ENCODE data around the gene SKI. TPM values are rescaled to one million over a fixed set of nuclear protein-coding genes. Genes with fewer than 3 reads are reported as not detected.

The SKI gene
- total RNA-seq, 6 donors from 2014 or later = 57.3 to 108 (median 96.9) TPM

DNA sequence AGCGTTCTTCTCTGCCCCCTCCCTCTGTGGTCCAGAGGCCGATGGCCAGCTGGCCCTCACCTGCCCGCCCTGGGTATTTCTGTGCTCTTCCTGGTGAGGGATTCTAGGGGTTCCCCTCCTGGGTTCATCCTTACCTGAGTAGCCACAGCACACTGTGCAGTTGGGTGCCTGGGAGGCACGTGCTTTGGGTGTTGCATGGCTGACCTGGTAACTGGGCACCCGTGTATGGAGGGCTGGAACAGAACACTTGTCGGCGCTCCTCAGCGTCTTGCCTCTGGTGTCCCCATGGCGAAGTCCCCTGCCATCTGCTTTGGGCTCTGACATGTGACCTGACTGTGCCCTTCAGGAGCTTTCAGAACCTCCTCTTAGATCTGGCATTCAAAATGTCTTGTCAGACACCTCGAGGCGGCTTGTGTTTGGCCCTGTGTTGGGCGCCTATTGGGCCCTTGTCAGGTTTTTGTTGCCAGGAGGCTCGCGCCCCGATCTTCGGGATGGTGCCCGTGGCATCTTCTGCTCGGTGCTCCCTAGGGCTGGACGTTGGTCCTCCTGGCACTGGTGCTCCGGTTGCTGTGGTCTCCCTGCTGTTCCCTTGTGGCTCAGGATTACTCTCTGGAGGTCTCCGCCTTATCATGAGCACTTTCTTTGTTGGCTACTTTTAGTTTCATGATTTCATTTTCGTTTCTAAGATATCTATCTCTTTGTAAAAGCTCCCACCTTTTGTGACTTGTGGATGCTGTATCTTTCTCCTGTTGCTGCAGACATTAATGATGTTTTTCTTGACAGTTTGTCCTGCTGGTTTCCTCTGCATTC lies 28.5 kb downstream of the SKI start:
- ATAC-seq (ENCODE audit: low FRiP score in 2 of 2) = no peak
- TF ChIP-seq POLR2AphosphoS5 (IDR thresholded peaks at IDR 0.05) (no peak), POLR2A (IDR thresholded peaks at IDR 0.05) (no peak), EP300 (IDR thresholded peaks at IDR 0.05) (no peak)
- TF ChIP-seq, protein P1, sequence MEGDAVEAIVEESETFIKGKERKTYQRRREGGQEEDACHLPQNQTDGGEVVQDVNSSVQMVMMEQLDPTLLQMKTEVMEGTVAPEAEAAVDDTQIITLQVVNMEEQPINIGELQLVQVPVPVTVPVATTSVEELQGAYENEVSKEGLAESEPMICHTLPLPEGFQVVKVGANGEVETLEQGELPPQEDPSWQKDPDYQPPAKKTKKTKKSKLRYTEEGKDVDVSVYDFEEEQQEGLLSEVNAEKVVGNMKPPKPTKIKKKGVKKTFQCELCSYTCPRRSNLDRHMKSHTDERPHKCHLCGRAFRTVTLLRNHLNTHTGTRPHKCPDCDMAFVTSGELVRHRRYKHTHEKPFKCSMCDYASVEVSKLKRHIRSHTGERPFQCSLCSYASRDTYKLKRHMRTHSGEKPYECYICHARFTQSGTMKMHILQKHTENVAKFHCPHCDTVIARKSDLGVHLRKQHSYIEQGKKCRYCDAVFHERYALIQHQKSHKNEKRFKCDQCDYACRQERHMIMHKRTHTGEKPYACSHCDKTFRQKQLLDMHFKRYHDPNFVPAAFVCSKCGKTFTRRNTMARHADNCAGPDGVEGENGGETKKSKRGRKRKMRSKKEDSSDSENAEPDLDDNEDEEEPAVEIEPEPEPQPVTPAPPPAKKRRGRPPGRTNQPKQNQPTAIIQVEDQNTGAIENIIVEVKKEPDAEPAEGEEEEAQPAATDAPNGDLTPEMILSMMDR (IDR thresholded peaks at IDR 0.05) = no peak
- H3K27me3 ChIP-seq = no peaks in the 10 kb centered on the region
- 89 to 92% methylated on average over 21 to 22 of the region's 22 CpGs for WGBS, 2 donors
- peaks cover 39 to 86% (median 65%) of the 10 kb centered on the region in 4 donors for H3K4me1 ChIP-seq
- H3K27ac ChIP-seq = peak overlapping the region; percentile 89 to 93 (median 91)
- peak in 1 of 2 donors; percentile 22 for DNase-seq
- peaks cover 0 to 10% (median 3%) of the 10 kb centered on the region in 4 donors for H3K36me3 ChIP-seq
- H3K4me3 ChIP-seq = no peak overlapping the region
- peaks cover 0 to 15% (median 6%) of the 10 kb centered on the region in 4 donors for H3K9me3 ChIP-seq

DNA sequence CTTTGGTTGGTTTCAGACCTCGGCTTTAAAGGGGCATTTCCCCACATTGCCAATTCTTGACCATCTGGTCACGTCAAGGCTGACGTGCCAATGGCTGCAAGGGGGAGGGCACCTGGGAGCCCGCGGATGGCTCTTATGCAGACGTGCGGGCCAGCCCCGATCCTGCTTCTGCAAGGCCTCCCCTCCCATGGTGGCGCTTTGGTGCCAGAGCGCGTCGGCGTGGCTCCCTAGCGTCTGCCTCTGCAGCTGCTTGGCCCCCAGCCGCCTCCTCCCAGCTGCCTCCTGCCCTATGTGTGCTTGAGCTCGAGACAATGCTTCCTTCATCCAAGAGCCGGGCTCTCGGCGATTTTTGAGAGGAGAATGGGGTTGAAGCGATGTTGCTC lies 29.1 kb downstream of the SKI start:
- ATAC-seq (ENCODE audit: low FRiP score in 2 of 2) = peak in 1 of 2 donors; percentile 5
- 87 to 90% methylated on average over 20 of the region's 20 CpGs for WGBS, 2 donors
- Histone ChIP-seq H3K27ac (peak overlapping the region in 3 of 4 donors; percentile 44 to 92 (median 58)), H3K9me3 (peaks cover 0 to 15% (median 6%) of the 10 kb centered on the region in 4 donors), H3K4me1 (peaks cover 34 to 82% (median 60%) of the 10 kb centered on the region in 4 donors), H3K36me3 (peaks cover 0 to 10% (median 3%) of the 10 kb centered on the region in 4 donors), H3K27me3 (no peaks in the 10 kb centered on the region), H3K4me3 (no peak overlapping the region)
- TF ChIP-seq EP300 (IDR thresholded peaks at IDR 0.05) = no peak
- no peak for TF ChIP-seq POLR2AphosphoS5 (IDR thresholded peaks at IDR 0.05)
- TF ChIP-seq POLR2A (IDR thresholded peaks at IDR 0.05) = no peak
- TF ChIP-seq, protein P1 (IDR thresholded peaks at IDR 0.05) = no peak
- peak; percentile 20 to 76 for DNase-seq

DNA sequence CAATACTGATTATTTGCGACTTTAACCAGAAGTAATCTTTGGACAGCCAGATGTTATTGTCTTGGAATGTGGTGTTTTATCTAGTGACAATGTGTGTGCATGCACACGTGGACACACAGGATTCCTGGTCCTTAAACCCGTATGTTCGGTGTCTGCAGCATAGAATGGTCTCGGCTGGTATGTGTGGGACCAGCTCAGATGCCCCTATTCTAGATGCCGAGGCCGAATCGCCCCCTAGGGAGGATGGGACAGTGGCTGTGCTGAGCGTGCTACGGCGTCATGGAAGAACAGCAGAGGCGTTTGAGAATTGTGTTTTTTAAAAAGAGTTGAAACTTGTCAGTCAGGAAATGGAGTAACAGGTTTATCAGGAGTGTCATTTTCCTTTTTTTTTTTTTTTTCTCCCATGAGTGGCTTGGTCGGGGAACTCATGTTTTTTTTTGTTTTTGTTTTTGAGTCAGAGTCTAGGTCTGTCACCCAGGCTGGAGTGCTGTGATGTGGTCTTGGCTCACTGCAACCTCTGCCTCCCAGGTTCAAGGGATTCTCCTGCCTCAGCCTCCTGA lies 30.1 kb downstream of the SKI start:
- Histone ChIP-seq H3K27me3 (no peaks in the 10 kb centered on the region), H3K36me3 (peaks cover 0 to 8% (median 3%) of the 10 kb centered on the region in 4 donors), H3K9me3 (peaks cover 0 to 15% (median 6%) of the 10 kb centered on the region in 4 donors), H3K4me1 (peaks cover 28 to 77% (median 56%) of the 10 kb centered on the region in 4 donors), H3K27ac (peak overlapping the region; percentile 44 to 60 (median 53)), H3K4me3 (no peak overlapping the region)
- WGBS, 2 donors = 54 to 67% methylated on average over 13 of the region's 13 CpGs
- ATAC-seq (ENCODE audit: low FRiP score in 2 of 2) = no peak
- no peak for DNase-seq
- TF ChIP-seq POLR2AphosphoS5 (IDR thresholded peaks at IDR 0.05) (no peak), EP300 (IDR thresholded peaks at IDR 0.05) (no peak), POLR2A (IDR thresholded peaks at IDR 0.05) (no peak)
- TF ChIP-seq, protein P1 (IDR thresholded peaks at IDR 0.05) = no peak

DNA sequence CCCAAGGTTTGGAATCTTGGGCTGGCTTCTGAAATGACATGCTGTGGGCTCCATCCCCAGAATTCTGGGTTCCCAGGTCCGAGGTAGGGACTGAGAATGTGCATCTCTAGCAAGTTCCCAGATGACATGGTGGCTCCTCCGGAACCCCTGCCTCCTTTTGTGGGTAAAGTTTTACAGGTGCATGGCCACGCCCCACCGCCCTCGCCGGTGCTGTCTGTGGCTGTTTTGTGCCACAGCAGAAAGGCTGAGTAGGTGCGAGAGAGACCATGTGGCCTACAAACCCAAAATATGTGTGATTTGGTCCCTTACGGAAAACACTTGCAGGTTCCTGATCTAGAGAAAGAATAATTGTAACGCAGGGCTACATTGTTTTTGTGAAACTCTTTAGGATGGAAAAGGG lies 30.9 kb downstream of the SKI start:
- TF ChIP-seq, protein P1 (IDR thresholded peaks at IDR 0.05) = no peak
- TF ChIP-seq EP300 (IDR thresholded peaks at IDR 0.05) = no peak
- TF ChIP-seq POLR2AphosphoS5 (IDR thresholded peaks at IDR 0.05) = no peak
- no peak for TF ChIP-seq POLR2A (IDR thresholded peaks at IDR 0.05)
- Histone ChIP-seq H3K9me3 (peaks cover 0 to 15% (median 6%) of the 10 kb centered on the region in 4 donors), H3K36me3 (peaks cover 0 to 3% (median under 1%) of the 10 kb centered on the region in 4 donors), H3K27ac (peak overlapping the region; percentile 44 to 60 (median 53)), H3K27me3 (no peaks in the 10 kb centered on the region), H3K4me1 (peaks cover 26 to 70% (median 48%) of the 10 kb centered on the region in 4 donors), H3K4me3 (no peak overlapping the region)
- peak in 1 of 2 donors; percentile 78 for DNase-seq
- WGBS, 2 donors = 74 to 88% methylated on average over 9 of the region's 9 CpGs
- no peak for ATAC-seq (ENCODE audit: low FRiP score in 2 of 2)

All from upper lobe of left lung (tissue), 6 donors.